Mucosa of rectum (tissue), 2 donors: ENCODE data around the gene SP9.

Experiments
- H3K27ac ChIP-seq, 2 donors: one replicate each; pipeline ENCODE4 v1.7.0; 2013; ENCODE audit warnings: inconsistent platforms in 2 of 2, low read depth in 2 of 2, low read length in 2 of 2
- H3K27me3 ChIP-seq, 2 donors: one replicate each; pipeline ENCODE4 v1.7.0; 2013; ENCODE audit warnings: low read length in 2 of 2; ENCODE audit not compliant: control insufficient read depth in 2 of 2, insufficient read depth in 2 of 2
- H3K36me3 ChIP-seq, 2 donors: one replicate each; pipeline ENCODE4 v1.7.0; 2013; ENCODE audit warnings: low read length in 2 of 2; ENCODE audit not compliant: control insufficient read depth in 2 of 2, insufficient read depth in 2 of 2
- H3K4me1 ChIP-seq, 2 donors: one replicate each; pipeline ENCODE4 v1.7.0; 2013; ENCODE audit warnings: low read length in 2 of 2, mild to moderate bottlenecking in 1 of 2; ENCODE audit not compliant: control insufficient read depth in 2 of 2, insufficient read depth in 2 of 2
- H3K4me3 ChIP-seq, 2 donors: one replicate each; pipeline ENCODE4 v1.7.0; 2013; ENCODE audit warnings: low read length in 2 of 2
- H3K9ac ChIP-seq, 2 donors: one replicate each; pipeline ENCODE4 v1.7.0; 2013; ENCODE audit warnings: low read length in 2 of 2, low read depth in 1 of 2, mild to moderate bottlenecking in 1 of 2
- H3K9me3 ChIP-seq, 2 donors: one replicate each; pipeline ENCODE4 v1.7.0; 2013; ENCODE audit warnings: low read length in 2 of 2; ENCODE audit not compliant: control insufficient read depth in 2 of 2
- donor health status: healthy.
- donor health status: Normal muscosa, but diverticular disease.

SP9 gene

GRCh38 chr2:174334781-174335251, at the start of gene SP9:
Gene SP9 (plus strand): TSS chr2:174334954. CDS start chr2:174335093, 139 bp downstream.
- Histone ChIP-seq H3K27me3 (peaks cover 85 to 92% of the 10 kb centered on the region in 2 donors), H3K4me1 (peaks cover 21 to 26% of the 10 kb centered on the region in 2 donors), H3K9ac (no peak within 1 kb of the TSS), H3K4me3 (peak within 1 kb of the TSS; percentile 27 to 33), H3K36me3 (no peaks in the 10 kb centered on the region), H3K27ac (no peak within 1 kb of the TSS), H3K9me3 (no peaks in the 10 kb centered on the region)

DNA sequence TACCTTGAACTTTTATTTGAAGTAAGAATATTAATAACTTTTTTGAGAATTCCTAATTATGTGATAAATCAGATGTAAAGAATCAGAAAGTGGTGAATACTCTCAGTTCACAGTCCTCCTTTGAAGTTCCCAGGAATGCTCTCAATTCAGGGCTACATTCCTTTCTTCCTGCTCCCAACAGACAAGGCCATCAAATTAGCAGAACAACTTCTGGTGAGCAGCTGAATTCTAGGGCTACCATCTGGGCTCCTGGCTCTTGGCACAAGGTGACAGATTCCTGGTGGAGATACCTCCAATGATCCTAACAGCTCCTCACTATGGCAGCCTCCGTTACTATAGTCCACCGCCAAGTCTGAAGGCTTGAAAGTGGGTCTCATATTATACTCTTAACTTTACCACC, 48.6 kb upstream of the SP9 start:
- H3K27me3 ChIP-seq: peaks cover 0 to 2% of the 10 kb centered on the region in 2 donors
- H3K27ac ChIP-seq: no peak overlapping the region
- no peaks in the 10 kb centered on the region for H3K9me3 ChIP-seq
- H3K36me3 ChIP-seq: no peaks in the 10 kb centered on the region
- no peak overlapping the region for H3K9ac ChIP-seq
- H3K4me1 ChIP-seq: no peaks in the 10 kb centered on the region
- no peak overlapping the region for H3K4me3 ChIP-seq

DNA sequence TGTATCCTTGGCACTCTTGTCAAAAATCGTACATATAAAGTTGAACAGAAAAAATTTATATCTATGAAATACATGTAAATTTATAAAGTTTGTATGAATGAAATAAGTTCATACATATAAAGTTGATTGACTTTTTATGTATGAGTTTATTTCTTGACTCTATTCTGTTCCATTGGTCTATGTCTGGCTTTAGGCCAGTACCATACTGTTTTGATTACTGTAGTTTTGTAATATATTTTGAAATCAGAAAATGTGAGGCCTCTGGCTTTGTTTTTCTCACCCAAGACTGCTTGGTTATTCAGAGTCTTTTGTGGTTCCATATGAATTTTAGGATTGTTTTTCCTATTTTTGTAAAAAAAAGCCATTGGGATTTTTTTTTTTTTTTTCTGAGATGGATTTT, 41.8 kb upstream of the SP9 start:
- Histone ChIP-seq H3K9ac (no peak overlapping the region), H3K27me3 (no peaks in the 10 kb centered on the region), H3K4me3 (no peak overlapping the region), H3K27ac (no peak overlapping the region), H3K36me3 (no peaks in the 10 kb centered on the region), H3K4me1 (no peaks in the 10 kb centered on the region), H3K9me3 (peaks cover 0 to 2% of the 10 kb centered on the region in 2 donors)

DNA sequence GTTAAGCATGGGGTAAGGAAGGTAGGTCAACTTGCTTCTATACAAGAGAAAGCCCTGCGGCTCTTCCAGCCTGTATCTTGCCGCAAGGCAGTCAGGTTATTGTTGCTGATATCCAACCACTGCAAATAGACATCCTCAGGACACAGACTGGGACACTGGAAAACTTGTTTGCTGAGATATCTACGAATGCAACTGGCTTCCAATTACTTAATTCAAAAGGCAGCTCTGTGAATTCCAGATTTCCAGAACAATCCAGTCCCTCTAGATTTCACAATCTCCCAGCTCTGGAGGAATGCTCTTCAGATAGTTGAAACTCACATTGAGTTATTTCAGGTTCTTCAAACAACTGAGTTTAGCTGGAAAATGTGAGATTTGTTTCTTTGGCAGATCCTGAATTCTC, 34.6 kb upstream of the SP9 start:
- H3K36me3 ChIP-seq: no peaks in the 10 kb centered on the region
- H3K9ac ChIP-seq: no peak overlapping the region
- H3K4me1 ChIP-seq: no peaks in the 10 kb centered on the region
- no peak overlapping the region for H3K27ac ChIP-seq
- H3K9me3 ChIP-seq: no peaks in the 10 kb centered on the region
- no peak overlapping the region for H3K4me3 ChIP-seq
- no peaks in the 10 kb centered on the region for H3K27me3 ChIP-seq

- Histone ChIP-seq H3K27me3 (peaks cover 9 to 17% of the 10 kb centered on the region in 2 donors), H3K27ac (no peak overlapping the region), H3K9me3 (no peaks in the 10 kb centered on the region), H3K4me3 (no peak overlapping the region), H3K4me1 (no peaks in the 10 kb centered on the region), H3K9ac (no peak overlapping the region), H3K36me3 (no peaks in the 10 kb centered on the region)
Observed at GRCh38 chr2:174312581-174313234, 22.0 kb upstream of the SP9 start.

DNA sequence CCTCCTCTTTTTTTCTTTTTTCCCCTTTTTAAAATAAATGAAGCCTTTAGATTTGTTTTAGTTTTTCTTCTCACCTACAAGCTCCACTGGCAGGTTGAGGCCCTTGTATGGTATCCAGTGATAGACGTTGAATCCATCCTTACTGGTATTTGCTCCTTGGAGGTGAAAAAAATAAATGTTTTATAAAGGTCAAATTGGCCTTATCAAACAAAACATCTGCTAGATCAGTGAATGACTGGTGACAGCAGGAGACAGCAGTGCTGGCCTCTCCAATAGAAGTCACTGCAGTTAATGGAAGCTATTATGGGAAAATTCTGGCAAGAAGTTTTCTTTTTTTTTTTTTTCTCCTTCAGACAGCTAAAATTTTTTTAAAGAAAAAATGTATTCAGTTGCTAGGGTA, 12.6 kb upstream of the SP9 start:
- no peaks in the 10 kb centered on the region for H3K9me3 ChIP-seq
- H3K27me3 ChIP-seq: peaks cover 19 to 20% of the 10 kb centered on the region in 2 donors
- H3K9ac ChIP-seq: no peak overlapping the region
- no peak overlapping the region for H3K27ac ChIP-seq
- no peak overlapping the region for H3K4me3 ChIP-seq
- peaks cover 9% of the 10 kb centered on the region in 2 donors for H3K4me1 ChIP-seq
- H3K36me3 ChIP-seq: no peaks in the 10 kb centered on the region

DNA sequence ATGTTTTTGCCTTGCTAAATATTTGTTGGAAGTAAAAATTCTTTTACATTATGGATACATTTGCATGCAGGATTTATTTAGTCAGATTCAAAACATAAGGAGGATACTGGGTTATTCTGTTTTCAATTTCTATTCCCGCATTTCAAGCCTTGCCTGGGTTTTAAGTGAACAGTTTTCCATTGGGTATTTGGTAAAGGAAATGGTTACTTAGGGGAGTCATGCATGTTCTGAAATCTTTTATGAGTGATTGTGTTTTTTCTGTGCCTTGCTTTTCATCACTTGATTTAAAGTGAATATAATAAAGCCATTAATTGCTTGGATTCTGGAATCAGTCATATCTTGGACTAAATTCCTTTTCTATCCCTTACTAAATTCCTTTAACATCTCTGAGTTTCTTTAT, 12.0 kb upstream of the SP9 start:
- no peaks in the 10 kb centered on the region for H3K9me3 ChIP-seq
- H3K4me3 ChIP-seq: no peak overlapping the region
- H3K9ac ChIP-seq: no peak overlapping the region
- peaks cover 11% of the 10 kb centered on the region in 2 donors for H3K4me1 ChIP-seq
- peaks cover 25% of the 10 kb centered on the region in 2 donors for H3K27me3 ChIP-seq
- H3K36me3 ChIP-seq: no peaks in the 10 kb centered on the region
- no peak overlapping the region for H3K27ac ChIP-seq

DNA sequence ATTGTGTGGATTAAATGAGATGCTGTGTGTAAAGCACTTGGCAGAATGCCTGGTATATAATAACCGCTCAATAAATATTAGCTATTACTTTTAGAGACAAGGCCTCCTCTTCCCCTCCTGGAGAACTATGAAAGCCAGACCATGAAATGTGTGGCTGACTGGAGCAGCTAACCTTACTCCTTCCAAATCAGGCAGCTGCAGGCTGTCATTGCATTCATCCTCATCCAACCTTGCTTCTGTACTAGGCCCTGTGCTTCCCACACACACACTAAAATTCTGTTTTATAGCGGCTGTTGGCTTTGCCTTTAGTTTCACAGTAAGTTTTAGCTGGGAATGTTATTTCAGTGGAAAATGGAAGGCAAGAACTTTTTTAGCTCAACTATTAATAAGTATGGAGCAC, 10.2 kb upstream of the SP9 start:
- Histone ChIP-seq H3K9ac (no peak overlapping the region), H3K4me3 (no peak overlapping the region), H3K27ac (no peak overlapping the region), H3K27me3 (peaks cover 41% of the 10 kb centered on the region in 2 donors), H3K9me3 (no peaks in the 10 kb centered on the region), H3K36me3 (no peaks in the 10 kb centered on the region), H3K4me1 (peaks cover 11% of the 10 kb centered on the region in 2 donors)

GRCh38 chr2:174325373-174326160, 9.2 kb upstream of the SP9 start:
- peaks cover 11% of the 10 kb centered on the region in 2 donors for H3K4me1 ChIP-seq
- H3K36me3 ChIP-seq: no peaks in the 10 kb centered on the region
- H3K27ac ChIP-seq: no peak overlapping the region
- no peak overlapping the region for H3K9ac ChIP-seq
- H3K27me3 ChIP-seq: peaks cover 51% of the 10 kb centered on the region in 2 donors
- no peaks in the 10 kb centered on the region for H3K9me3 ChIP-seq
- H3K4me3 ChIP-seq: peak overlapping the region; percentile 54 to 60
